Mesothelial cell of epicardium (in vitro differentiated cells): ENCODE measurements around the gene KSR1. TPM values are rescaled to one million over a fixed set of nuclear protein-coding genes. Genes with fewer than 3 reads are reported as not detected.

ENCODE experiments used
- DNase-seq, 2 experiments: peaks; one replicate each; pipeline ENCODE4 v3.0.0; 2021; ENCODE audit warnings: low spot score in 2 of 2; ENCODE audit not compliant: unreplicated experiment in 2 of 2
- H3K27ac Mint-ChIP-seq: 2 replicates; pipeline ENCODE4 v1.8.0; 2021; ENCODE audit warnings: mixed read lengths
- H3K27me3 Mint-ChIP-seq: 2 replicates; pipeline ENCODE4 v1.8.0; 2021; ENCODE audit warnings: low read depth, mixed read lengths
- H3K36me3 Mint-ChIP-seq: 2 replicates; pipeline ENCODE4 v1.8.0; 2021; ENCODE audit warnings: mixed read lengths
- H3K4me1 Mint-ChIP-seq: 2 replicates; pipeline ENCODE4 v1.8.0; 2021; ENCODE audit warnings: mixed read lengths
- H3K4me3 Mint-ChIP-seq: 2 replicates; pipeline ENCODE4 v1.8.0; 2021; ENCODE audit warnings: mild to moderate bottlenecking, moderate library complexity, mixed read lengths
- H3K9me3 Mint-ChIP-seq: 2 replicates; pipeline ENCODE4 v1.8.0; 2021; ENCODE audit warnings: mixed read lengths
- total RNA-seq: library from RNA; stranded (reverse); gene quantifications from 3 replicates; pipeline ENCODE4 v1.2.1, GENCODE V29; 2021
- TF ChIP-seq, protein P1 (sequence below): fragments of 200-600 bp; sonication (generic); IDR thresholded peaks from one replicate; pipeline ENCODE4 v1.5.0; 2021; ENCODE audit warnings: antibody characterized with exemption; ENCODE audit not compliant: unreplicated experiment

KSR1 gene
- total RNA-seq, 1 donor from 2014 or later = 69.4 TPM

DNA sequence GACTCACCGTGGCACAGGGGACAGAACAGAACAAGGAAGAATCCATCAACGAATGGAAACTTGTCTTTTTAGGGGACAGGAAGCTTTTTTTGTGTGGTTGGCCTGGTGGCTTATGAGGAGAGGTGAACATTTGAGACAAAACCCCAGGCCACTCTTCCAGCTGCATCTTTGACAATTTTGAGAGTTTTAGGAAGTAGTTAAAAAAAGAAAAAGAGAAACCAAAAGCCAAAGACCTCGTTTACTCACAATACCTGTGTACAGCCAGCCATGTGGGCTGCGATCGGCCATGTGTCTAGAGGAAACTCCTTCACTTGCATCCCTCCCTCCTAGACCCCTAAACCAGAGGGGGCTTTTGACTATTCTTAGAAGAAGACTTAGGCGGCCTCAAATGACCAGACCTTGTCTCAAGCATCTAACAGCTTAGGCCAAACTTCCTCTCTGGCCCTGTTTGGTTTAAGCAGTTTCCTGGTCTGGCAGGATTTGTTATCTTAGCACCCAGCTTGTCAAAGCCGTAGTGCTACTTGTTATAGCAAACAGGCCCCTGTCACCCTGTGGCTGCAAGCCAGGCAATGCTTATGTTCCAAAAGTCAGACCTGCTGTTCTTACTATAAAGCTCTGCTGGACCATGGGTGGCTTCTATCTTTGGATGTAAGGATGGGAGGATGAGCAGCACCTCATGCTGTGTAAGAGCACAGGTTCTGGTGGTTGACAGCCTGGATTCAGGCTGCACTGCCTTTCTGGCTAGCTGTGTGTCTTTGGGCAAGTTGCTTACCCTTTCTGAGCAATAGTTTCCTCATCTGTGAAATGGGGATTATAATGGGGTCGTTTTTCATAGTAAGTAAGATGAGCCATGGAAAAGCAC, 17.7 kb downstream of the KSR1 start:
- TF ChIP-seq, protein P1, sequence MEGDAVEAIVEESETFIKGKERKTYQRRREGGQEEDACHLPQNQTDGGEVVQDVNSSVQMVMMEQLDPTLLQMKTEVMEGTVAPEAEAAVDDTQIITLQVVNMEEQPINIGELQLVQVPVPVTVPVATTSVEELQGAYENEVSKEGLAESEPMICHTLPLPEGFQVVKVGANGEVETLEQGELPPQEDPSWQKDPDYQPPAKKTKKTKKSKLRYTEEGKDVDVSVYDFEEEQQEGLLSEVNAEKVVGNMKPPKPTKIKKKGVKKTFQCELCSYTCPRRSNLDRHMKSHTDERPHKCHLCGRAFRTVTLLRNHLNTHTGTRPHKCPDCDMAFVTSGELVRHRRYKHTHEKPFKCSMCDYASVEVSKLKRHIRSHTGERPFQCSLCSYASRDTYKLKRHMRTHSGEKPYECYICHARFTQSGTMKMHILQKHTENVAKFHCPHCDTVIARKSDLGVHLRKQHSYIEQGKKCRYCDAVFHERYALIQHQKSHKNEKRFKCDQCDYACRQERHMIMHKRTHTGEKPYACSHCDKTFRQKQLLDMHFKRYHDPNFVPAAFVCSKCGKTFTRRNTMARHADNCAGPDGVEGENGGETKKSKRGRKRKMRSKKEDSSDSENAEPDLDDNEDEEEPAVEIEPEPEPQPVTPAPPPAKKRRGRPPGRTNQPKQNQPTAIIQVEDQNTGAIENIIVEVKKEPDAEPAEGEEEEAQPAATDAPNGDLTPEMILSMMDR = no peak
- Mint-ChIP-seq H3K36me3 (no peaks in the 10 kb centered on the region), H3K4me3 (no peak overlapping the region), H3K4me1 (peaks cover 4% of the 10 kb centered on the region), H3K27ac (no peak overlapping the region), H3K9me3 (no peaks in the 10 kb centered on the region), H3K27me3 (no peaks in the 10 kb centered on the region)
- no peak for DNase-seq

DNA sequence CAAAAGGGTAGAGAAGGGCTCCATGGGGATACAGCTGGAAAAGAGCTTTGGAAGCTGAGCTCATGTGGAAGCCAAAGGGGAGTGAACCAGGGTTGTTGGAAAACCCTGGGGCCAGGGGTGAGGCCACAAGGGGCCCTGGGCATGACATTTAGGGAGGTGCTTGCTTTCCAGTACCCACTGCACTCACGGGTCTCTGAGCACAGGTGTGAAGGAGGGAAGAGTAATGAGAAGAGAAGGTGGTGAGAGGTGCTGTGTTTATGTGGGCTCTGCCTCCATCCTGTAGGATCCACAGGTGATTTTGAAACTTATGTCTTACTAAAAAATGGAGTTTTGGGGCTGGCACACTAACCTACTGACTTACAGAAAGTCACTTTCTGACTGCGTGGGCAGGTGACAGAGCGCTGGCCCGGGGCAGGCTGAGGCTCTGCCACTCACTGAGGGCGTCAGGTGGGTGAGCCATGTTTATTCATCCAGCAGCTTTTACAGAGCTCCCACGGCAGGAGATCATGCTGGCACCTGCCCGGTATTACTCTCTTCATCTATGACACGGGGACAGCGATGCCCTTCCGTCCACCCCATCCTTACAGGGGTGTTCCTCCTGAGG, 18.9 kb downstream of the KSR1 start:
- DNase-seq = no peak
- Mint-ChIP-seq H3K4me1 (peaks cover 4% of the 10 kb centered on the region), H3K4me3 (no peak overlapping the region), H3K27me3 (no peaks in the 10 kb centered on the region), H3K9me3 (no peaks in the 10 kb centered on the region), H3K27ac (no peak overlapping the region), H3K36me3 (no peaks in the 10 kb centered on the region)
- TF ChIP-seq, protein P1 = no peak

DNA sequence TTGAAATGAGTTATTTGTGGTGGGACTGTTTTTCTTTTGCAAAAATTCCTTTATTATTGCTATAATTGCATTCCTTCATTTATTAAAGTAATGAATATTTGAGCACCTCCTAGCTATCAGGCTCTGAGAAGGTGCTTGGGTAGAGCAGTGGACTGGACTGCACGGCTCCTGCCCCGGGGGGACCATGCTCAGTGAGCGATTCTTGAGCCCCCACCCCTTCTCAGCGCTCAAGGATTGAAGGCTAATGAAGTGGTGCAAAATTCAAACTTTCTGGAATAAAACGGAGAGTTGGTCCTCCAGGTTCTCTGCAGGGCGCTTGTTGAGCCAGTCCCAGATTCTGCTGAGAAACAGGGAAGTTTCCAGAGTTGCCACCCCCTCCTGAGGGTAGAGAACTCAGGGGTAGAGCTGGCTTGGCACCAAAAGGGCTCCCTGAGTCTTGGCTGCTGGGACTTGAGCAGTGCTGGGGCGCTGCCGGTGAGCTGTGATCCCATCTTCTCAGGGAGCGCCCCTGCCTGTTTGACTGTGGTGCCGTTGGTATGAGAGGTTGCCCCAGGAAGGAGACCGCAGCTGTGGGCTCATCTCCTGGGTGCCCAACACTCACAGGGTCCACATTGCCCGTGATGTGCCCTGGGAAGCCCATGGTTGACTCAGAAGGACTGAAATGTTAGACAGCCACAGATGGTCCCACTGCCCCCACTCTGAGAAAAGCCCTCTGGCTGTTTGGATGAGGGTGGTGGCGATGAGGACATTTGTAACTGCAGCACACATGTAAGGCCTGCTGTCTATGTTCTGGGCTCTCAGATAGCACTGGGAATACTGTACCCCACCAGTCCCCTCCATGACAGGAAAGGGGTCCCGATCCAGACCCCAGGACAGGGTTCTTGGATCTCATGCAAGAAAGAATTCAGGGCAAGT, 20.0 kb downstream of the KSR1 start:
- TF ChIP-seq, protein P1 = no peak
- H3K9me3 Mint-ChIP-seq = no peaks in the 10 kb centered on the region
- no peaks in the 10 kb centered on the region for H3K27me3 Mint-ChIP-seq
- H3K27ac Mint-ChIP-seq = no peak overlapping the region
- H3K36me3 Mint-ChIP-seq = no peaks in the 10 kb centered on the region
- H3K4me1 Mint-ChIP-seq = peaks cover 4% of the 10 kb centered on the region
- H3K4me3 Mint-ChIP-seq = no peak overlapping the region
- no peak for DNase-seq

DNA sequence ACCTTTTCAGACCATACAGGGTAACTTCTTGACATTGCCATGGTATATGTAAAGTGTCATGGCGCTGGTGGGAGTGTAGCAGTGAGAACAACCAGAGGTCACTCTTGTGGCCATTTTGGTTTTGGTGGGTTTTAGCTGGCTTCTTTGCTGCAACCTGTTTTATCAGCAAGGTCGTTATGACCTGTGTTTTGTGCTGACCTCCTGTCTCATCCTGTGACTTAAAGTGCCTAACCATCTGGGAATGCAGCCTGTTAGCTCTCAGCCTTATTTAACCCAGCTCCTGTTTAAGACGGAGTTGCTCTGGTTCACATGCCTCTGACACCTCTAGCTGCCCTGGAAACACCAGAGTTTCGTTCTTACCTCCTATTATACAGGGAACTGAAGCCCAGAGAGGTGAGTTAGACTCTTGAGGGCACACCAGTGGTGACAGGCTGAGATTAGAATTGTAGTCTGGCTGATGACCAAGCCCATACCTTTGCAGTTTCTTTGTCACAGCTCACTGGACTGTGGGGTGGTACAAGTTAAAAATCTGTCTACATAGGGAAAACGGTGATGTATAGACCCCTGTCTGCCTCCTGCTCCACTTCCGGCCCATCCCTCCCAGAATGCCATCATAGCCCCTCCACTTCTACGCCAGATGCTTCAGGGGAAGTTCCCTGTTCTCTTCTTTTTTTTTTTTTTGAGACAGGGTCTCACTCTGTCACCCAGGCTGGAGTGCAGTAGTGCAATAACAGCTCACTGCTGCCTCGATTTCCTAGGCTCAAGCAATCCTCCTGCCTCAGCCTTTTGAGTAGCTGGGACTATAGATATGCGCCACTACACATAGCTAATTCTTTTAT, 21.0 kb downstream of the KSR1 start:
- no peaks in the 10 kb centered on the region for H3K27me3 Mint-ChIP-seq
- H3K9me3 Mint-ChIP-seq = no peaks in the 10 kb centered on the region
- H3K36me3 Mint-ChIP-seq = no peaks in the 10 kb centered on the region
- H3K4me1 Mint-ChIP-seq = peaks cover 1% of the 10 kb centered on the region
- TF ChIP-seq, protein P1 = no peak
- DNase-seq = no peak
- no peak overlapping the region for H3K4me3 Mint-ChIP-seq
- no peak overlapping the region for H3K27ac Mint-ChIP-seq
